ENCODE data around the gene TNFRSF11A.
A peak's percentile ranks its signal among the peaks of the same experiment; 100 is the strongest.

TNFRSF11A gene

GRCh38 chr18:62325806-62326645 lies 916 bp downstream of the TNFRSF11A start:
- DNase-seq (ENCODE audit: low read depth): peak; percentile 22

DNA sequence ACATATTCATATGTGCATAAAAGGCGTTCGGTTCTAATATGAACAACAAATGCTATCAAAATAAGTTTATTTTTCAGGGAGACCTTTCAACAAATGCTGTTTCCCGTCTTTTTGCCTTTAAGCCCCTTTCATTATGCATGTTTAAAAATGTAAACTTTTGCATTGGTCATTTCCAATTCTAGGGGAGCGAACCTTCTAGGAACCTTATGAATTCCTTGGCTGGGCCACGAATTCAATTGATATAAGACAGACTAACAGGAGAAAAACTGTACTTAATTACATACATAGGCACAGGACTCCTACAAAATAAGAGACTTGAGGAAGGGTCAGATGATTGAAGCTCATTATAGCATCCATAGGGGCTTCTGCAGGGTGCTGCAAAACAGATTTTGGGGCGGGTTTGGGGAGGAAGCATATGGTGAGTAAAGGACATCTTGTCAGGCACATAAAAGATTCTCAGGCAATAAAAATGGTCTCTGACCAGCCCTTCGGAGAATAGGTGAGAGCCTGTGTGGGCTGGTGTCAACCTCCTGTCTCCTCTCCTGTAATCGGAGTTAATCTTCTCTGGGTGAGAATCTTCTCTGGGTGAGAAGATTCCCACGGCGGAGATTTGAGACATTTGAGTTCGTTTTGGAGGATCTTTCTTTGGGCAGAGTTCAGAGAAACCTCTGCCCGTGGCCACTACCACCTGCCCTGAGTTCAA lies 1.7 kb downstream of the TNFRSF11A start:
- no peak for DNase-seq (ENCODE audit: low read depth)

DNA sequence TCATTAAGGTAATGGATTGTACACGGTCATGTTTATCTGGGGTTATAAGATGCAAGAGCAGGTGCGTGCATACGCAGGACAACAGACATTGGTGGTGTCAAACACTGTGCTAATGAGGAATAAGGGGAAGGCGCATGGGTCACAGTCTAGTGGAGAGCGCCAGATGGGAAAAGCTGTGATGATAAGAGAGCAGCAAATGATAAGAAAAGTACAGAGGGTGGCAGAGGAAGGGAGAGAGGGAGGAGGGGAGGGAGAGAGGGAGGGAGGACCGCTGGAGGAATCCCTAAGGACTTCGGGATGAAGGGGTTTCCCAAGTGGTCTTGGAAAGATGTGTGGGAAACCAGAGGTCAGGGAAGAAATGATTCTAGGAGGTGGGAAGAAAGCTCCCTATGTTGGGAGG lies 2.9 kb downstream of the TNFRSF11A start:
- DNase-seq (ENCODE audit: low read depth): no peak

GRCh38 chr18:62328586-62329525 lies 3.7 kb downstream of the TNFRSF11A start:
- DNase-seq (ENCODE audit: low read depth): no peak

DNA sequence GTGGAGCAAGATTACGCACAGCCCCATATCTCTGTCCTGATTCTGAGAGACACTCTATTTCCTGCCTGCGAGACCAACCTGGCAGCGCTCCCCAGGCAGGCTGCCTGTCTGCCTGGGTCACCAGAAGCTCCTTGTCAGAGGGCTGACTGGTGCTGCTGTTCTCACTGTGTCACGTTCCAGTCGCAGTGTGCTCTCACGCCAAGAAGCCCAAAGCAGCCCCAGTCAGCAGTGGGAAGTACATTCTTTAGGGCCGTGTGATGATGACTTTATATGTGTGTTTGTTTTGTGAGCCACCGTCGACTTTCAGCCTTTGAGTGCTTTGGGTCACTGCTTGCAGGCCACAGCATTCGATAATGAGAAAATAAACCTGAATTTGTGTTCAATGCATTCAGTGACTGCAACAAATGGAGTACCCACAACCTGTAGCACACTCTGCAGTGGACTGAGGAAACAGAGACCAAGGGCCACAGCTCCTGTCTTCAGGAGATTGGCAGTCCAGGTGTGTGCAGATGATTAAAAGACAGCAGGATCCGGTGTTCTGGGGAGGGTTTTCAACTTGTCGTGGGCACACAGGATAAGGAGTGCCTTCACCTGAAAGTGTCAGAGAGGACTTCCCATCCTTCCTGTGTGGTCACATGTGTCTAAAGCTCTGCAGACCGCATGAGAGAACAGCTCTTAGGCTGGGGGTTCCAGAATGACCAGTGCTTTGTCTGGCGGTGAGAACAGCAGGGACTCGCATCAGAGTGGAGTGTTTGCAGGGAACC lies 4.8 kb downstream of the TNFRSF11A start:
- peak; percentile 77 for DNase-seq (ENCODE audit: low read depth)

DNA sequence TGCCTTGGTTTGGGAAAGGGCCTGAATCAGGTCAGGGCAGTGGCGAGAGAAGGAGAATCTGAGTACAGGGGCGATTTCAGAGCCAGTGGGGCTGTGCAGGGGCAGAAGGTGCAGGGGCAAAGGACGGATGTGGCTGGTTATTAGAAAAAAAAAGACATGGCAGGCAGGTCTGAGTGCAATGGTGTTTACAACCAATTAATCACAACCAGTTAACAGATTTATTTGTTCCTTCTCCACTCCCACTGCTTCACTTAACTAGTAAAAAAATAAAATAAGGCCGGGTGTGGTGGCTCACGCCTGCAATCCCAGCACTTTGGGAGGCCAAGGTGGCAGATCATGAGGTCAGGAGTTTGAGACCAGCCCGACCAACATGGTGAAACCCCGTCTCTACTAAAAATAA lies 5.5 kb downstream of the TNFRSF11A start:
- DNase-seq (ENCODE audit: low read depth): no peak

DNA sequence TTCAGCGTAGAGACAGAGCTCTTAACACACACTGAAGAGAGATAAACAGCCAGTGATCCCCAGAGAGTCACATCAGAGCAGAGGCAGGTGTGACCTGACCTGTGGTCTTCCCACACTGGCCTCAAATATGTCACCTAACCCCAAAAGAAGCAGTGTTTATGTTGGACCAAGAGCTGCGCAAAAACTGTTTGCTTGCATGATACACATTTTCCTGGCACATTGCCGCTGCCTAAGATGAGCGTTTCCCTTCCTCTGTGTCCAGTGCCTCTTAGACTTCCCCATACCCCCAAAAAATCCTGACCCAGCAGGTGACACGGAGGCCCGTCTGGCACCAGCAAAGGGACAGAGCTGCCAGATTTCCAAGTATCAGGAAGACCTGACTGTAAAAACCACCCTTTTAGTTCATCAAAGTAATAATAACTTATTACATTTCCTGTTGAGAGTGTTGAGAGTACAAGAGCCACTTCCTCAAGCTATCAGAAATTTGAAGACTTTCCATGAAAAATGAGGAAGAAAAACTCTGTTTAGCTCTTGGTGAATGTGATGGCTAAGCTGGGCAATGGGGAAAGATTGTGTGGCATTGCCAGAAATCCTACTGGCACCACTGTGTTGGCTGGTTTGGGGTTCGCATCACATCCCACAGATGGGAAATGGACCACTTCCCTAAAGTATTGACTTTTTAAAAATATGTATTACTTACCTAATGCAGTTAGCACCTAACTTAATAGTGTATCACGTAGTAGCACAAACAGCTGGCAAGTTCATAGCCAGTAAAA lies 6.7 kb downstream of the TNFRSF11A start:
- DNase-seq (ENCODE audit: low read depth): no peak

DNA sequence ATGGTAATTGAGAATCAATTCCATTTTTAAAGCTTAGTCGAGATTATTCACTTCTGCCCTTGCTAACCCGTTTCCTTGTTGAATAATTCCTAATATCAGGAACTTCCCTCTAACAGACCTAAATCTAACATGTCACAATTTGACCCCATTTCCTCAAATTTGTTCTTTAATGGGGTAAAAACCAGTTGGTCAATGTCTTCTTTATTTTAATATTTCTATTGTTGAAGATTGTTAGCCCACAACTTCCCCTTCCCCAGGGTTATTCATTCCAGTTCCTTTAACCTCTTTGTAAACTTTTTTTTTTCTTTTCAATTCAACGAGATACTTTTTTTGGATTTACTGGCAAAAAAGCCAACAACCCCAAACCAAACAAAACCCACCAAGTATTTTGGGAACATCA lies 7.3 kb downstream of the TNFRSF11A start:
- DNase-seq (ENCODE audit: low read depth): no peak

- DNase-seq (ENCODE audit: low read depth): no peak
Measured at GRCh38 chr18:62332964-62333695, 8.0 kb downstream of the TNFRSF11A start.

DNA sequence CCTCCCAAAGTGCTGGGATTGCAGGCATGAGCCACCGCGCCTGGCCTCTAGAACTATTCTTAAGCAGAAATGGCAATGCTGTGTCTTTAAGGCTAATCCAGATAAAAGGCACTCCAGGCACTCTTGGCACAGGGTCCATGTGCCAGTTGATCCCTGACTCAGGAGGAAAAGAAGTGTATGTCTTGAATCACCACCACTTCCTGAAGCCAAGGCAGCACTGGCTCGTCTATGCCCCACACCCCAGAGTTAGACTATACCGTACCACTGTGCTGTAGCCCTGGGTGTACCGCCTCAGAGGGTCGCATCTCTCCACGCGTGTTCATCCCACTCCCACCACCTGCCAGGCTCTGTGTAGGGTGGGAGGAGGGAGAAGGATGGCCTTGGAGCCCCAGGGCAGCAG lies 9.0 kb downstream of the TNFRSF11A start:
- peak; percentile 71 for DNase-seq (ENCODE audit: low read depth)

DNA sequence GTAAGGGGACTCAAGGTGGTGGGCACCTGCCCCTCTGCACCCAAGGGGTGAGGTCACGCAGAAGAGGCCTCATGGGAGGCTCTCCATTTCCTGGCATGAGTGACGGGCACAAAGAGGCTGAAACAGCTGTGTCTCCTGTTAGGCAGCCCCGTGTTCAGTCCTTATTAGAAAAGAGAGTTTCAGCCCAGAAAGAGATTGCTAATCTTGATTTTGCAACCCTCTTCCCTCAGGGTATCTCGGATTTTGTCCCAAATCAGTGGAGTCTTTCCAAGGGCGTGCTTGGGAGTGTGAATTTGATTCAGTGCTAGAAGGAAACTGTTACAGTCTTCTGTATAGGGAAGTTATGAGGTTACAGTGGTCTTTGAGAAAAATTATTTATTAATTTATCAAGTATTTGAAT lies 10.4 kb downstream of the TNFRSF11A start:
- DNase-seq (ENCODE audit: low read depth): no peak

- DNase-seq (ENCODE audit: low read depth): no peak
Measured at GRCh38 chr18:62336618-62337017, 11.5 kb downstream of the TNFRSF11A start.

DNA sequence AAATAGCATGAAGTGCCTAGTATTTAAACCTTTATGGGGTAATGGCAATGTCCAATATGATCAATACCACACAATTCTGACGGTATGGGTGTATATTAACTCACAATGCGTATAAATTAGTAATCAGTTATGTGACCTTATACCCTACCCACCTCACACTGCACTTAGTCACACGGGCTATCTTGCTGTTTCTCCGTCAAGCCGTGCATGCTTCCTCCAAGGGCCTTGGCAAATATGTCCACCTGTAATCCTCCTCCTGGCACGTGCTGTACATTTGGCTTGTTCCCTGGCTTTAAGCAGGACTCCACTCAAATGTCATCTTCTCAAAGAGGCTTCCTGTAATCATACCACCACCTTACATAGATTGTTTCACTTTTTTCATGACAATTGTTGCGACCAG lies 12.2 kb downstream of the TNFRSF11A start:
- DNase-seq (ENCODE audit: low read depth): no peak

- DNase-seq (ENCODE audit: low read depth): no peak
Measured at GRCh38 chr18:62338446-62339105, 13.5 kb downstream of the TNFRSF11A start.

DNA sequence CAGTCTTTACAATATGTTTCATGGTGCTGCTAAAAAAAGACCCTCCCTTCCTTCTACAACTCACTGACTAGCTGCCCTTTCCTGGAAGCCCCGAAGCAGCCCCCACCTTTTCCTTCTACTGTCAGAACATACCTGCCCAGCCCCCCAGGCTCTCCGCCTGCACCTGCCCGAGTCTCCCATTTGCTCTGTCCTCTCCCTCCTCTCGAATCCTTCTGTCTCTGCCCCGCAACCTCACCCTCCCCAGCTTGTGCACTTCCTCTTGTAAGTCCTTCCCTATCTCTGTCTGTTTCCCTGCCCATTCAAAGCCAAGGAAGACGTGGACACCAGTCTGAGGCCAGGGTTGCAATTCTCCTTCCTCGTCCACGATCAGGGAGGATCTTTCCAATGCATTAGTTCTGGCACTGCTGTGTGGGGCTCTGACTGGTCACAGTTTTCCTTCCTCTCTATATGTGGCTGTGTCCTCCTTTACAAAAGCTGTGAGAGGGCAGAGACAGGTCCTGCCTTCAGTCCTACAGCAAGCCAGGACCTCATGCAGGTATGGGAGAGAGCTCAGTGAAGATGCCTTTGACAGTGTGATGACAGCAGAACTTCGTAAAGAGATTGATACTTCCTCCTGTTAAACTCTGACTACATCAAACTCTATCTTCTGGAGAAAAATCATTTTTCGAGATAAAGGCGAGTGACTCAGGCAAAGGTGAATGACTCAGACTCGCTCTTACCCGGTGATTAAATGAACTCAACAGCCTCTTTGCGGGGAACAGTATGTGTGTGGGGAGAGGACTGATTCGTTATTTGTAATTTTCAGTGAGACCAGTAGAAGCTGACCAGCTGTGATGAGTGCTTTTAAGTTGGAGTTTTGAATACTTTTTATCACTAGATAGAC lies 14.2 kb downstream of the TNFRSF11A start:
- peak; percentile 88 for DNase-seq (ENCODE audit: low read depth)

GRCh38 chr18:62340996-62341395 lies 15.9 kb downstream of the TNFRSF11A start:
- DNase-seq (ENCODE audit: low read depth): no peak

- DNase-seq (ENCODE audit: low read depth): no peak
Measured at GRCh38 chr18:62341473-62341872, 16.4 kb downstream of the TNFRSF11A start.

GRCh38 chr18:62342884-62343283 lies 17.8 kb downstream of the TNFRSF11A start:
- DNase-seq (ENCODE audit: low read depth): no peak

GRCh38 chr18:62343316-62343715 lies 18.2 kb downstream of the TNFRSF11A start:
- DNase-seq (ENCODE audit: low read depth): no peak
